ENCODE results near the gene SOX5. TPM values are rescaled to one million over a fixed set of nuclear protein-coding genes. Genes with fewer than 3 reads are reported as not detected.

Gene SOX5
- total RNA-seq, 1 experiment from 2014 or later = not detected

- Histone ChIP-seq H3K36me3 (no peaks in the 10 kb centered on the region), H3K4me3 (no peak overlapping the region), H3K27me3 (no peaks in the 10 kb centered on the region), H3K9me3 (no peaks in the 10 kb centered on the region)
- DNase-seq = no peak
Observed at GRCh38 chr12:23640754-23641153, 308.7 kb downstream of the SOX5 start.

DNA sequence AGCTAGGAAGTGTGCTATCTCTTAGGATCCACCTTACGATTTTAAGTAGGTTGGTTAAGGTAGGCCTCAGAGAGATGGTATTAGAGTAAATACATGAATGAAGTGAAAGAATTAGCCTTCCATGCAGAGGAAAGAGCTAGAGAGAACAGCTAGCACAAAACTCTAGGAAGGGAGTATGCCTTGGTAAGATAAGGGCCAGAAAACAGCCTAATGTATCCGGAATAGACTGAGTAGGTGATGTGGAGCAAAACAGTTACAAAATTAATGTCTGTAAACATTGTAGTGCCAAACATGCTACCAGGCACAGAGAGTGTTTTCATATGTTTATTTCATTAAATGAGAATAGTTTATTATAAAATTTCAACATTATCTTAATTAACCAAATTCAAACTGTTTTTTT, 315.1 kb downstream of the SOX5 start:
- H3K27me3 ChIP-seq = no peaks in the 10 kb centered on the region
- H3K9me3 ChIP-seq = no peaks in the 10 kb centered on the region
- no peak overlapping the region for H3K4me3 ChIP-seq
- no peak for DNase-seq
- no peaks in the 10 kb centered on the region for H3K36me3 ChIP-seq

DNA sequence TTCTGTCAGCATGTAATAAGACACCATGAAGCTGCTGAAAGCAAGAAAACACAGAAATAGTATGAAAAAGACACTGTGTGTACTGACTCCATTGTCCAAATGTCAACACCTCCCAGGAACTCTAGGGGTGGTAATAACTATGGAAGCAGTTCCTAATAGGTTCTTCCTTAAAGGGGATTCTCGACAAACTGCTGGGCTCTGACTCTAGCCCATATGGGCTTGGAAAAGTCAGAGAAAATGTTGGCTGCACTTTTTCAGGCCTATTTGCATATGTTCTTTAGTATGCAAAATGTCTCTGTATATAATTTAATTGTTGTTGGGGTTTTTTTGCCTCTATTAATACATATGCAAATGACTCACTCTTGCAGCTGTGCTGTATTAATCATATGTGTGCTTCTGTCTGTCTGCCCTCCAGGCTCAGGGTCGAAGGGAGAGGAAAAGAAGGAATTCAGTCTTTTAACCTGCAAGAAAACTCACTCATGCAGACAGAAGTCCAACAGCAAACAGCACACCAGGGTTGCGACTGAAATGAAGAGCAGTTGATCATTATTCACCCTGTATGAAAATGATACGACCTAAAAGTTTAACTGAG, 317.6 kb downstream of the SOX5 start:
- H3K4me3 ChIP-seq = no peak overlapping the region
- no peaks in the 10 kb centered on the region for H3K9me3 ChIP-seq
- no peaks in the 10 kb centered on the region for H3K36me3 ChIP-seq
- DNase-seq = no peak
- no peaks in the 10 kb centered on the region for H3K27me3 ChIP-seq

DNA sequence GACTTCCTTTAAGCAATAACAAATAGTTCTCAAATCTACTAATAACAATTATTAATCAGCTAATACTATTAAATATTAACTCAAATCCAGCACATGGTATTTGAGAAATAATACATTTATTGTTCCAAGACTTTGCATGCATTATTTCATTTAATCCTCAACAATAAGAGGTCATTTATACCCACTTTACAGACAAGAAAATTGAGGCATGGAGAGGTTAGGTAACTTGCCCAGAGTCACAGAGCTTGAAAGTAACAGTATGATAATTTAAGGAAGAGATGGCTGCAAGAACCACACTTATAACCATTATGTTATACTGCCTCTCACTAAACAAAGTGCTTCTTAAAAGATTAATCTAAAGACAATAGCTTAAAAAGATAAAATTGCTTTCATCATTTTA, 318.9 kb downstream of the SOX5 start:
- Histone ChIP-seq H3K36me3 (no peaks in the 10 kb centered on the region), H3K4me3 (no peak overlapping the region), H3K9me3 (no peaks in the 10 kb centered on the region), H3K27me3 (no peaks in the 10 kb centered on the region)
- DNase-seq = no peak

DNA sequence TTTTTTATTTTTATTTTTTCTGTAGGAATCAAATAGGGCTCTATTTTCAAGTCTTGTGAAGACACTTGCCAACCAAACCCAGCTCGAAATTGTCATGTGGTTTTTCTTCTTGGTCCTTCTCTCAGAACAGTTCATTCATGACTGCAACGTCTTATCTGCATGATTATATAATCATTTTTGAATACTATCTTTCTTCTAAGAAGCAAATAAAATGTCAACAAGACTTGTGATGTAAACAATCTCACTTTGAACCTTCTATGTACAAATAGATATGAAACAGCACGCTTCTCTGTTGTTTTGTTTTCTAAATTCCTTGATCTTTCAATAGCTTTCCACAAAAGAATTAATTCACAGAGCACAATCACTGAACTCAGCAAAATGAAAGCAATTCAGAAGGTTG, 320.7 kb downstream of the SOX5 start:
- no peaks in the 10 kb centered on the region for H3K27me3 ChIP-seq
- no peaks in the 10 kb centered on the region for H3K36me3 ChIP-seq
- DNase-seq = no peak
- H3K4me3 ChIP-seq = no peak overlapping the region
- no peaks in the 10 kb centered on the region for H3K9me3 ChIP-seq

GRCh38 chr12:23626791-23627190, 322.7 kb downstream of the SOX5 start:
- Histone ChIP-seq H3K4me3 (no peak overlapping the region), H3K36me3 (no peaks in the 10 kb centered on the region), H3K27me3 (no peaks in the 10 kb centered on the region), H3K9me3 (no peaks in the 10 kb centered on the region)
- DNase-seq = no peak

DNA sequence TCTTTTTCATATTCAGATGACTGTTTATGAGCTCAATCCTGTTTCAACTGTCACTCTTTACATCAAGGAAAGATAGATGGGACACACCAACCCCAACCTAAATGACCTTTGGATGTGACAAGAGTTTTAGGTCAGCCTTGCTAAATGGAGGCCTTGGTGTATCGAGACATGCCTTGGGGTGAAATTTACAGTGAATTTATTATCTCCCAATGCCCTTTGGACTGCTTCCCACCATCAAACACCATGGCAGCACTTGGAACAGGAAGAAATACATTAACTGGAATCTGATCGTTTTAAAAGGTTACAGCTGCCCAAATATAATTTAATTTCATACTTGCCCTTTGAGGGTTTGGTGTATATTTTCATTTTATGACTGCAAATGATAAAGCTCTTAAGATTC, 327.6 kb downstream of the SOX5 start:
- Histone ChIP-seq H3K27me3 (peaks cover 3% of the 10 kb centered on the region; the same call in 1 of the 2 replicates), H3K4me3 (no peak overlapping the region), H3K36me3 (no peaks in the 10 kb centered on the region), H3K9me3 (no peaks in the 10 kb centered on the region)
- no peak for DNase-seq

DNA sequence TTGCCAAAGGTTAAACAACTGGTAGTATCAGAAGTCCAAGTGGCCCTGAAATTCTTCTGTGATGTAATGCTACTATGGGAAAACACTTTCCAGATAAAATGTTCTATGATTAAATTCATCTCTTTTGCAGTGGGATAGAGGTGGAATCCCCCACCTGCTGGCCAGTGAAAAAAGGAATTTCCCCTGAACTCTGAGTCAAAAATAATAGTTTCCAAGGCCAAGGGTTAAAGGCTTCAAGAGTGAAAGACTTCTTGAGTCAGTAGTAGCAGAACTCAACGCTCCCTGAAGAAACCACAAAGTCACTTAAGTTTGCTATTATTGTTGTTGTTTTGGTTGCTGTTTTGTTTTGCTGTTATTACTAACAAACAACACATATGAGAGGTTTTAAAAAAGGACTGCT, 330.8 kb downstream of the SOX5 start:
- Histone ChIP-seq H3K9me3 (no peaks in the 10 kb centered on the region), H3K36me3 (no peaks in the 10 kb centered on the region), H3K27me3 (peaks cover 3% of the 10 kb centered on the region; the same call in 1 of the 2 replicates), H3K4me3 (no peak overlapping the region)
- no peak for DNase-seq

DNA sequence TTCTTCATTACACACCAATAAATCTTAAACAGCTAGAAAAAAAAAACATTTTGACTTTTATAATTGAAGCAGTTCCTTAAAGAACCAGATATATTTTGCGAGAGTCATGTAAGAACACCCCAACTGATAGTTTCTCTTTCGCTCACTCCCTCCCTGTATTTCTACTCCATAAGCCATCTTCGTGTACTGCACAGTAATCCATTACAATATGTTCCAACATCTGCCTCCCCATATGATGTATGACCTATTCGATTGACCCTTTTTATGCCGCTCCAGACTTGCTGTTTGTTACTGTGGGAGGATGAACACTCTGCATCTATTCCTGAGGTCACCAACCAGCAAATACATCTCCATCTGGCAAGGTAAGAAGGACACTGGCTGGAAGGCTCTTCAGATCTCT, 331.7 kb downstream of the SOX5 start:
- Histone ChIP-seq H3K4me3 (no peak overlapping the region), H3K9me3 (no peaks in the 10 kb centered on the region), H3K27me3 (peaks cover 3% of the 10 kb centered on the region; the same call in 1 of the 2 replicates), H3K36me3 (no peaks in the 10 kb centered on the region)
- no peak for DNase-seq

DNA sequence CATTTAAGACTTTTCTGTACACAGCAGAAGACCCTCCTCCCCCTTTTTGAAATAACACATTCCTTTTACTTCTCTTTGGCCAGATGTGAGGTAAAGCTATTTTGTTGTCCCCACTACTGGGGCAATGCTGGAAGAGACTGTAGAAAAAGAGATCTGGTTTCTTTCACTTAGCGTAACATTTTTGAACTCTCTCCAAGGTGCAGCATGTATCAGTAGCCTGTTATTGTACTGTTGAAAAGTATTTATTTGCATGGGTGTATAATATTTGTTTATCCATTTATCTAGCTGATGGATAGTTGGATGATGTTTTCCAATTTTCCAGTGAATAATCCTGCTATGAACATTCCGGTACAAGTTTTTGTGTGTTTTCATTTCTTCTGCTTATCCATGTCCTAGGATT, 335.2 kb downstream of the SOX5 start:
- no peak overlapping the region for H3K4me3 ChIP-seq
- no peak for DNase-seq
- H3K27me3 ChIP-seq = peaks cover 3% of the 10 kb centered on the region; the same call in 1 of the 2 replicates
- H3K36me3 ChIP-seq = no peaks in the 10 kb centered on the region
- H3K9me3 ChIP-seq = no peaks in the 10 kb centered on the region

DNA sequence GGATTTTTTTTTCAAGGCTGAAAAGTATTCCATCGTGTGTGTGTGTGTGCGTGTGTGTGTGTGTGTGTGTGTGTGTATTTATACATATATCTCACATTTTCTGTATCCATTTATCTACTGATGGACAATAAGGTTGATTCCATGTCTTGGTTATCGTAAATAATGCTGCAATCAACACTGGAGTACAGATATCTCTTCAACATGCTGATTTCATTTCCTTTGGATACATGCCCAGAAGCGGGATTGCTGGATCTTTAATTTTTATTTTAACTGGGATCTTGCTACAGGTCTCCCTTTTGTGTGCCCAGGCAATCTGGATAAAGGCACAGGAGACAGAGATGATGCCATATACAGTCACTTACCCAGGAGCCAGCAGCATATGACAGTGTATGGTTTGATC, 338.1 kb downstream of the SOX5 start:
- H3K36me3 ChIP-seq = no peaks in the 10 kb centered on the region
- no peak overlapping the region for H3K4me3 ChIP-seq
- no peak for DNase-seq
- no peaks in the 10 kb centered on the region for H3K27me3 ChIP-seq
- H3K9me3 ChIP-seq = no peaks in the 10 kb centered on the region

DNA sequence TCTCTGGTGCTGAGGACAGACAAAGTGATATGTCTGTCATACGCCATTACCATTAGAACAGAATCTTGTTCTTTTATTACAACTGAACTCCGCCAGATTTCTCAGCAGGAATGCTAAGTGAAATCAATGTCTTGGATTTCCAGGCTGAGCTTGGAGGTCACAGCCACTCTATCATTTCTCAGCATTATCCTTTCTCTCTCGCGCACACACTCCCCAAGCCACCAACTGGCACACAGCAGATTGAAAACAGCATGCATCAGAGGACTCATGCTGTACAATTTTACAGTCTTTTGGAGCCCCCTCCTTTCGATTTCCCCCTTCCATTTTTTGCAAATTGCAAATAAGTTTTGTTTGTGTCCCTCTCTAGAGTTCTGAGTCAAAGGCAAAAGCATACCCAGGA, 348.6 kb downstream of the SOX5 start:
- Histone ChIP-seq H3K4me3 (no peak overlapping the region), H3K36me3 (no peaks in the 10 kb centered on the region), H3K27me3 (no peaks in the 10 kb centered on the region), H3K9me3 (peaks cover 3% of the 10 kb centered on the region; the same call in 1 of the 2 replicates)
- DNase-seq = no peak

GRCh38 chr12:23596568-23596967, 352.9 kb downstream of the SOX5 start:
- no peak for DNase-seq
- H3K27me3 ChIP-seq = no peaks in the 10 kb centered on the region
- no peaks in the 10 kb centered on the region for H3K36me3 ChIP-seq
- peaks cover 3% of the 10 kb centered on the region; the same call in 1 of the 2 replicates for H3K9me3 ChIP-seq
- no peak overlapping the region for H3K4me3 ChIP-seq

DNA sequence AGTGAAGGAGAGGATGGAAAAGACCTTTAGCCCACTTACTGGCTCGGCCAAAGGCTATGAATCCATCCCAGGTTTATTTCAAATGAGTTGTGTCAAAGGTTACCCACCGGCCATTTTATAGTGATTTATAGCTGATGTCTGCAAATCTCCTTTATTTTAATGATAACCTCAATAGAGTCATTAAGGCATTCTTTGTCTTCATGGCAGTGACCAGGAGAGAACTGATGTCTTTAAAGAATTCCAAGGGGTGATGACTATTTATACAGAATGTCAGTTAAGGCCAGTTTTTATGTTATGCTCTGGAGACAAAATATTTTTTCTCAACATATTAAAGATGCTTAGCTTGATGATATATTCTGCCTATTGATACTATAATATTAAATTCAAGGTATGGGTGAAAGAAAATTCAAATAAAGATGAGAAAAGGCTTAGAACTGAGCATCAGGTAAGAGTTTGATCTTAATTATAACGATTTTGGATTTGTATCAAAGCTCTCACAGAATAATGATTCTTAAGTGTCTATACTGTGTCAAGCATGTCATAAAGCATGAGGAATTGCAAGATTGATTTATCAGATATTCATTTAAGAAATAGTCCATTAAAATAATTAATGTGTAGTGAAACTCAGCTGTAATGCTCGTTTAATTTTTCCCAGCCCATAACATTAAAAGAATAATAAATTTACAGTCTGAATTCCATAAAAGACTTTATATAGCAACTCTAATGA, 361.5 kb downstream of the SOX5 start:
- no peak for DNase-seq
- H3K36me3 ChIP-seq = no peaks in the 10 kb centered on the region
- no peaks in the 10 kb centered on the region for H3K9me3 ChIP-seq
- no peaks in the 10 kb centered on the region for H3K27me3 ChIP-seq
- H3K4me3 ChIP-seq = no peak overlapping the region

DNA sequence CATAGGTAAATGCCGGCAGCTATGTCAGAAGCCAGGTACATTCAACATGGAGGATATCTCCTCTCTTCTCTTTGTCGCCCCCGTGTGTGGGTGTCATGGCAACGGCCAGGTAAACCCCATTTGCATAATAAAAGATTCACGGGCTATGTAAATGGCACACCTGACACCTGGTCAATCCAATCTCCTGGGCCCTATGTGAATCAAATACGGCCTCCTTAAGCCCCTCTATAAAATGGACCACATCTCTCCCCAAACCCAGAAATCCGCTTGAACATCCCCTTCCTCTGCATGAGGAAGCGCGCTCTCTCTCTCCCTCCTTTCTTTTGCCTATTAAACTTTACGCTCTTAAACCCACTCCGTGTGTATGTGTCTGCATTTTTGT, 363.7 kb downstream of the SOX5 start:
- H3K9me3 ChIP-seq = no peaks in the 10 kb centered on the region
- DNase-seq = no peak
- no peaks in the 10 kb centered on the region for H3K27me3 ChIP-seq
- H3K36me3 ChIP-seq = no peaks in the 10 kb centered on the region
- H3K4me3 ChIP-seq = no peak overlapping the region

GRCh38 chr12:23585156-23585781, 364.2 kb downstream of the SOX5 start:
- Histone ChIP-seq H3K4me3 (no peak overlapping the region), H3K9me3 (no peaks in the 10 kb centered on the region), H3K27me3 (no peaks in the 10 kb centered on the region), H3K36me3 (no peaks in the 10 kb centered on the region)
- no peak for DNase-seq

DNA sequence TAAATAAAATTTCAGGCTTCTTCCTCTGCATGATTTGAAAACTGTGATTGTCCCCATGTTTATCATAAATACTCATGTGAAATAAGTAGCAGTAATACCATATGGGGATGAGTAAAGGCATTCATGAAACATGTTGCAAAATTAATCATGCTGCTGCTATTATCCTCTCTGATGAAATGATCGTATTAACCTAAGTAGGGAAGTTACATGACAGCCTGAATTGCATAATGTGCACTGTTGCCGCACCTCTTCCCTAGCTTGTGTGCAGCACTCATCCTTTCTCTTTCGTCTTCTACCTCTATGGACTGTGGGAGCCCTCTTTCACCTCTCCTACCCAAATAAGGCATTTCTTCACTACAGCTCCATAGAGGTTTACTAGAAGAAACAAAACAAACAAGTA, 367.6 kb downstream of the SOX5 start:
- H3K9me3 ChIP-seq = no peaks in the 10 kb centered on the region
- no peak for DNase-seq
- no peaks in the 10 kb centered on the region for H3K27me3 ChIP-seq
- H3K36me3 ChIP-seq = no peaks in the 10 kb centered on the region
- no peak overlapping the region for H3K4me3 ChIP-seq

DNA sequence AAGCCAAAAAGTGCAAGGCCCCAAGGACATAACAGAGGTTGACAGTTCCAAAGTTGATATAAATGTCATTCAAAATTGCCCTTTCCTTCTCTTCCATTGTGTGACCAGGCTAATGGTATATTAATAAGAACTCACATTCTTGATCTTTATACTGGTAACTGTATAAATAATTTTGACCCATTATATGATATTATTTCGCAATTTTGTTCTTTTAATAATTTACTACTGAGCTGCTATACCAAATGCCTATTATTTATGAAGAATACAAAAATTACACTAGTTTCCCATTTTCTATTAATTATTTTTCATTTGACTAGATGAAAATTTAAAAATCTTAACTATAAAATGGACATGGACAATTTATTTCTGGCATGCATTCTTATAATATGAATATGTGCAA, 370.2 kb downstream of the SOX5 start:
- no peak for DNase-seq
- H3K9me3 ChIP-seq = no peaks in the 10 kb centered on the region
- no peak overlapping the region for H3K4me3 ChIP-seq
- H3K36me3 ChIP-seq = no peaks in the 10 kb centered on the region
- no peaks in the 10 kb centered on the region for H3K27me3 ChIP-seq
